Measurements from ENCODE around the gene MED16.
"Not testable (repeated sequence)": the region's sequence is repeated elsewhere in the genome, so short reads cannot be mapped to it uniquely, and the experiment has no call there.

MED16 gene

DNA sequence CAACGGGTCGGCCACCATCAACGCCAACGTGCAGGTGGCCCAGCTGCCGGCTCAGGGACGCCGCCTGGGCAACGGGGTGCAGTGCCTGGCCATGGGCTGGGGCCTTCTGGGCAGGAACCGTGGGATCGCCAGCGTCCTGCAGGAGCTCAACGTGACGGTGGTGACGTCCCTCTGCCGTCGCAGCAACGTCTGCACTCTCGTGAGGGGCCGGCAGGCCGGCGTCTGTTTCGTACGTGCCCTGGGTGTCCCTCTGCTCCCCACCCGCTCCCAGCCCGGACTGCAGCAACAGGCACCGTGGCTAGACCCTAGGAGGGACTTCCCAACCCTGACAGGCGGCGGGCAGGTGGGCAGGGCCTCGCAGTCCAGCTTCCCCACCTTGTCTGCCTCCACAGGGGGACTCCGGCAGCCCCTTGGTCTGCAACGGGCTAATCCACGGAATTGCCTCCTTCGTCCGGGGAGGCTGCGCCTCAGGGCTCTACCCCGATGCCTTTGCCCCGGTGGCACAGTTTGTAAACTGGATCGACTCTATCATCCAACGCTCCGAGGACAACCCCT lies 37.3 kb downstream of the MED16 start:
- TF ChIP-seq, protein P1, sequence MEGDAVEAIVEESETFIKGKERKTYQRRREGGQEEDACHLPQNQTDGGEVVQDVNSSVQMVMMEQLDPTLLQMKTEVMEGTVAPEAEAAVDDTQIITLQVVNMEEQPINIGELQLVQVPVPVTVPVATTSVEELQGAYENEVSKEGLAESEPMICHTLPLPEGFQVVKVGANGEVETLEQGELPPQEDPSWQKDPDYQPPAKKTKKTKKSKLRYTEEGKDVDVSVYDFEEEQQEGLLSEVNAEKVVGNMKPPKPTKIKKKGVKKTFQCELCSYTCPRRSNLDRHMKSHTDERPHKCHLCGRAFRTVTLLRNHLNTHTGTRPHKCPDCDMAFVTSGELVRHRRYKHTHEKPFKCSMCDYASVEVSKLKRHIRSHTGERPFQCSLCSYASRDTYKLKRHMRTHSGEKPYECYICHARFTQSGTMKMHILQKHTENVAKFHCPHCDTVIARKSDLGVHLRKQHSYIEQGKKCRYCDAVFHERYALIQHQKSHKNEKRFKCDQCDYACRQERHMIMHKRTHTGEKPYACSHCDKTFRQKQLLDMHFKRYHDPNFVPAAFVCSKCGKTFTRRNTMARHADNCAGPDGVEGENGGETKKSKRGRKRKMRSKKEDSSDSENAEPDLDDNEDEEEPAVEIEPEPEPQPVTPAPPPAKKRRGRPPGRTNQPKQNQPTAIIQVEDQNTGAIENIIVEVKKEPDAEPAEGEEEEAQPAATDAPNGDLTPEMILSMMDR (IDR thresholded peaks at IDR 0.05; ENCODE audit: low read depth, low read length, missing control alignments), result no peak
- no peak for DNase-seq (ENCODE audit: extremely low read depth, low read depth)

DNA sequence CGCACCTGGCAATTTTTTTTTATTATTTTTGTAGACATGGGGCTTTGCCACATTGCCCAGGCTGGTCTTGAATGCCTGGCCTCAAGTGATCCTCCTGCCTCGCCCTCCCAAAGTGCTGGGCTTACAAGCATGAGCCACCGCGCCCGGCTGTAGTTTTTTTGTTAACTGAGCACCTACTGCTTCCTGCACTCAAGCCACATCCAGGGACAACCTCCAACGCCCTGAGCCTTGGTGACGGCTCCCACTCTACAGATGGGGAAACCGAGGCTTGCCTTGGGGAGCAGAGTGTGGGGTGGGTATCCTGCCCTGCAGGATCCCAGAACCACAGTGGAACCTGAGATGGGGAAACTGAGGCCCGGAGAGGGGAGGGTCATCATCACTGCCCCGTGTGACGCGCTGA lies 37.8 kb downstream of the MED16 start:
- H3K4me3 ChIP-seq (replicated peaks; ENCODE audit: low read depth, low read length), result no peak overlapping the region
- TF ChIP-seq, protein P1 (IDR thresholded peaks at IDR 0.05; ENCODE audit: low read depth, low read length, missing control alignments), result no peak

More for the DNA sequence above, 37.3 kb downstream of the MED16 start:
- no peak overlapping the region for H3K4me3 ChIP-seq (replicated peaks; ENCODE audit: low read depth, low read length)

DNA sequence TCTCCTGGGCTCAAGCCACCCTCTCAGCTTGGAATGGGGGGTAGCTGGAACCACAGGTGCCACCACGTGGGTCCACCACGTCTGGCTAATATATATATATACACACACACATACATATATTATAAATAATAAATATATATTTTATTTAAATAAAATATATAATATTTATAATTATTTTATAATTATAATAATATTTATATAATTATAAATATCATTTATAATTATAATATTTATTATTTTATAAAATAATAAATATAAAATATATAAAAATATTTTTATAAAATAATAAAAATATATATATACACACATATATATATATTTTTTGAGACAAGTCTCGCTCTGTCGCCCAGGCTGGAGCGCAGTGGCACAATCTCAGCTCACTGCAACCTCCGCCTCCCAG lies 38.4 kb downstream of the MED16 start:
- H3K4me3 ChIP-seq (replicated peaks; ENCODE audit: low read depth, low read length), result no peak overlapping the region
- DNase-seq (ENCODE audit: extremely low read depth, low read depth), result no peak
- TF ChIP-seq, protein P1 (IDR thresholded peaks at IDR 0.05; ENCODE audit: low read depth, low read length, missing control alignments), result no peak

More for the DNA sequence above, 37.8 kb downstream of the MED16 start:
- DNase-seq (ENCODE audit: extremely low read depth, low read depth), result no peak

DNA sequence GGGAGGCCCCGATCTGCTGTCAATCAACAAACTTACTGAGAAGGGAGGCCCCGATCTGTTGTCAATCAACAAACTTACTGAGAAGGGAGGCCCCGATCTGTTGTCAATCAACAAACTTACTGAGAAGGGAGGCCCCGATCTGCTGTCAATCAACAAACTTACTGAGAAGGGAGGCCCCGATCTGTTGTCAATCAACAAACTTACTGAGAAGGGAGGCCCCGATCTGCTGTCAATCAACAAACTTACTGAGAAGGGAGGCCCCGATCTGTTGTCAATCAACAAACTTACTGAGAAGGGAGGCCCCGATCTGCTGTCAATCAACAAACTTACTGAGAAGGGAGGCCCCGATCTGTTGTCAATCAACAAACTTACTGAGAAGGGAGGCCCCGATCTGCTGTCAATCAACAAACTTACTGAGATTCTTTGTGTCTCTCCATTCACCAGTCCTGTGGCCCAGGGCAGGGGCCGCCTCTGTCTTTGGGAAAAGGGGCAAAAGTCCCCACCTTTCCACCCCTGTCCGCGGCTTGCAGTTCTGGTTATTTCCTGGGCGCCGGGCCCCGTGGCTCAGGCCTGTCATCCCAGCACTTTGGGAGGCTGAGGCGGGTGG lies 39.3 kb downstream of the MED16 start:
- H3K4me3 ChIP-seq (replicated peaks; ENCODE audit: low read depth, low read length); DNase-seq (ENCODE audit: extremely low read depth, low read depth): not testable (repeated sequence)

DNA sequence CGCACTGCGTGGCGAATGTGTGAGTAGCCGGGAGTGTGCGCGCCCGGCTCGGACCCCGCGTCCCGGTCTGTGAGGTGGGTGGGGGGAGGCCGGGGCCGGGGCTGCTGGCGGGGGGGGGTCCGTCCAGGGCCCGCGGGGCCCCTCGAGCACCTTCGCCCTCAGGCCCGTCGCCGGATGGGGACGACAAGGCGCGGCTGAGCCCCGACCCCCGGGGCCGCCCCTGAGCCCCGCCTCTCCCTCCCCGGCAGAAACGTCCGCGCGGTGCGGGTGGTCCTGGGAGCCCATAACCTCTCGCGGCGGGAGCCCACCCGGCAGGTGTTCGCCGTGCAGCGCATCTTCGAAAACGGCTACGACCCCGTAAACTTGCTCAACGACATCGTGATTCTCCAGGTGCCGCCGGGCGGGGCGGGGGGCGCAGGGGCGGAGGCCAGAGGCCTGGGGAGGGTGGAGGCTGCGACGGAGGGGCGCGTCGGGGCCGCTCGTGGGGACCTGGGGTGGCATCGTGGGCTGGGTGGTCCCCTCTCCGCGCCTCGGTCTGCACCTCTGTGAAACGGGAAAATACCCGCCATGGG lies 39.9 kb downstream of the MED16 start:
- TF ChIP-seq, protein P1 (IDR thresholded peaks at IDR 0.05; ENCODE audit: low read depth, low read length, missing control alignments), result no peak
- no peak for DNase-seq (ENCODE audit: extremely low read depth, low read depth)
- no peak overlapping the region for H3K4me3 ChIP-seq (replicated peaks; ENCODE audit: low read depth, low read length)

DNA sequence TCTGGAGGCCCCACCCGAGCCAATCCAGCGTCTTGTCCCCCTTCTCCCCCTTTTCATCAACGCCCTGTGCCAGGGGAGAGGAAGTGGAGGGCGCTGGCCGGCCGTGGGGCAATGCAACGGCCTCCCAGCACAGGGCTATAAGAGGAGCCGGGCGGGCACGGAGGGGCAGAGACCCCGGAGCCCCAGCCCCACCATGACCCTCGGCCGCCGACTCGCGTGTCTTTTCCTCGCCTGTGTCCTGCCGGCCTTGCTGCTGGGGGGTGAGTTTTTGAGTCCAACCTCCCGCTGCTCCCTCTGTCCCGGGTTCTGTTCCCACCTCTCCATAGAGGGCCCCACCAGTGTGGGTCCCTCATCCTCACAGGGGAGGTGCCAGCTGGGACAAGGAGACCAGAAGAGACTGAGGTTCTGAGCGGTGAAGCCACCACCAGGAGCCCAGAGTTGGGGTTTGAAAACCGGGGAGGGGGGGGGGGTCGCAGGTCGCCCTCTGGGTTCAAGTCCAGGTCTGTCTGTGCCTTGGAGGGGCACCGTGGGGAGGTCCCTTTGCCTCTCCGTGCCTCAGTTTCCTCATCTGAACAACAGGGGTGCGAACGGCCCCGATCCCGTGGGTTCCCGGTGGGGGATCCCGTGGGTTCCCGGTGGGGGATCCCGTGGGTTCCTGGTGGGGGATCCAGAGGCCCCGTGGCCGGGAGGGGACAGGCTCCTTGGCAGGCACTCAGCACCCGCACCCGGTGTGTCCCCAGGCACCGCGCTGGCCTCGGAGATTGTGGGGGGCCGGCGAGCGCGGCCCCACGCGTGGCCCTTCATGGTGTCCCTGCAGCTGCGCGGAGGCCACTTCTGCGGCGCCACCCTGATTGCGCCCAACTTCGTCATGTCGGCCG lies 40.6 kb downstream of the MED16 start, which contains the start of gene ELANE:
ELANE (plus strand) TSS at position 168 of the 878 bp plus-strand sequence; CDS start at position 194, 26 bp downstream.
- TF ChIP-seq, protein P1 (IDR thresholded peaks at IDR 0.05; ENCODE audit: low read depth, low read length, missing control alignments), result no peak
- DNase-seq (ENCODE audit: extremely low read depth, low read depth), result no peak
- H3K4me3 ChIP-seq (replicated peaks; ENCODE audit: low read depth, low read length), result no peak within 1 kb of the TSS

DNA sequence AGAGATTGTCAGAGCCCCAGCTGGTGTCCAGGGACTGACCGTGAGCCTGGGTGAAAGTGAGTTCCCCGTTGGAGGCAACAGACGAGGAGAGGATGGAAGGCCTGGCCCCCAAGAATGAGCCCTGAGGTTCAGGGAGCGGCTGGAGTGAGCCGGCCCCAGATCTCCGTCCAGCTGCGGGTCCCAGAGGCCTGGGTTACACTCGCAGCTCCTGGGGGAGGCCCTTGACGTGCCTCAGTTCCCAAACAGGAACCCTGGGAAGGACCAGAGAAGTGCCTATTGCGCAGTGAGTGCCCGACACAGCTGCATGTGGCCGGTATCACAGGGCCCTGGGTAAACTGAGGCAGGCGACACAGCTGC lies 42.0 kb downstream of the MED16 start:
- no peak overlapping the region for H3K4me3 ChIP-seq (replicated peaks; ENCODE audit: low read depth, low read length)
- DNase-seq (ENCODE audit: extremely low read depth, low read depth), result no peak
- TF ChIP-seq, protein P1 (IDR thresholded peaks at IDR 0.05; ENCODE audit: low read depth, low read length, missing control alignments), result no peak
